H1 (cell line): ENCODE results near the gene OR51B4.

Experiments used
- EZH2 ChIP-seq: fragments of 200-600 bp; sonication (generic); IDR thresholded peaks from 2 replicates; pipeline ENCODE4 v1.7.1; 2012; ENCODE audit warnings: low read depth, mild to moderate bottlenecking, moderate library complexity, low read length, inconsistent platforms; ENCODE audit not compliant: severe bottlenecking
- PHF8 ChIP-seq: fragments of 200-600 bp; sonication (generic); conservative IDR thresholded peaks from 2 replicates; pipeline ENCODE4 v1.7.1; 2012; ENCODE audit warnings: low read depth, mild to moderate bottlenecking, inconsistent platforms, low read length, moderate library complexity
- POLR2AphosphoS5 ChIP-seq: IDR thresholded peaks from 2 replicates; pipeline ENCODE4 v1.6.1; 2011; ENCODE audit warnings: low read depth, low read length

DNA sequence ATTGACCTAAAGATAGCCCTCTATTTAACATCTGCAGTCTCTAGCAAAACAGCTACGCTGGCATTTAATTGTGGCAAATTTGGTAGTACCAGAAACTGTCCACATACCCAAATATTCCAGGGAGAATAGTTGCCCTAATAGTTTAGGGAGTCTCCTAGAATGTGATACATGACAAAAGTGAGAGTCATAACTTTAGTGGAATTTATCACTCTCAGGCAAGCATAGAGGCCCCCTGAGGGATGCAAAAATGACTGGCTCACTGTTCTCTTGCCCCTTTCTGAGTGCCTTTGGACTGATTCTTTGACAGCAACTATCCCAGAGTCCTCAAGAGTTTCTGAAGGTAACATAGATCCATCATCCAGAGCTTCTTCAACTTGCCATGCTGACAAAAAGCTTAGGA lies 2.3 kb upstream of the OR51B4 start:
- TF ChIP-seq PHF8 (no peak), POLR2AphosphoS5 (no peak), EZH2 (no peak)
